Endothelial cell (in vitro differentiated cells): ENCODE measurements around the gene VSTM2L. TPM values are rescaled to one million over a fixed set of nuclear protein-coding genes. Genes with fewer than 3 reads are reported as not detected.

Source experiments
- DNase-seq: peaks from one replicate; pipeline ENCODE4 v3.0.0; 2021; ENCODE audit warnings: low spot score
- H3K27ac Mint-ChIP-seq: one replicate; pipeline ENCODE4 v1.8.0; 2021; ENCODE audit warnings: mixed read lengths, inconsistent platforms; ENCODE audit not compliant: unreplicated experiment
- H3K27me3 Mint-ChIP-seq: one replicate; pipeline ENCODE4 v1.8.0; 2021; ENCODE audit warnings: mild to moderate bottlenecking, moderate library complexity, mixed read lengths, inconsistent platforms; ENCODE audit not compliant: unreplicated experiment
- H3K36me3 Mint-ChIP-seq: one replicate; pipeline ENCODE4 v1.8.0; 2021; ENCODE audit warnings: mild to moderate bottlenecking, low read depth, mixed read lengths, inconsistent platforms; ENCODE audit not compliant: unreplicated experiment
- H3K4me1 Mint-ChIP-seq: one replicate; pipeline ENCODE4 v1.8.0; 2021; ENCODE audit warnings: mild to moderate bottlenecking, mixed read lengths, inconsistent platforms; ENCODE audit not compliant: unreplicated experiment
- H3K4me3 Mint-ChIP-seq: one replicate; pipeline ENCODE4 v1.8.0; 2021; ENCODE audit warnings: mild to moderate bottlenecking, mixed read lengths, inconsistent platforms; ENCODE audit not compliant: unreplicated experiment
- H3K9me3 Mint-ChIP-seq: one replicate; pipeline ENCODE4 v1.8.0; 2021; ENCODE audit warnings: mixed read lengths, inconsistent platforms; ENCODE audit not compliant: unreplicated experiment
- CTCF ChIP-seq: fragments of 200-600 bp; sonication (generic); IDR thresholded peaks from one replicate; pipeline ENCODE4 v1.5.0; 2021; ENCODE audit warnings: antibody characterized with exemption; ENCODE audit not compliant: unreplicated experiment
- total RNA-seq: library from RNA; stranded (reverse); fragmentation: NEBNext Ultra II Directional; extraction: Animal tissue kit (Norgen Biotek cat#: 25700); gene quantifications from one replicate; pipeline ENCODE4 v1.2.1, GENCODE V29; 2021; ENCODE audit not compliant: unreplicated experiment

Gene VSTM2L
- total RNA-seq, 1 donor from 2014 or later, result 1.6 TPM

- H3K27ac Mint-ChIP-seq, result no peak overlapping the region
- no peak for DNase-seq
- H3K36me3 Mint-ChIP-seq, result no peaks in the 10 kb centered on the region
- TF ChIP-seq CTCF, result no peak
- H3K9me3 Mint-ChIP-seq, result no peaks in the 10 kb centered on the region
- no peak overlapping the region for H3K4me3 Mint-ChIP-seq
- H3K4me1 Mint-ChIP-seq, result peaks cover 22% of the 10 kb centered on the region
- H3K27me3 Mint-ChIP-seq, result peaks cover 14% of the 10 kb centered on the region
Measured at GRCh38 chr20:37920270-37920669, 17.3 kb downstream of the VSTM2L start.

GRCh38 chr20:37920679-37921322 is 17.9 kb downstream of the VSTM2L start:
- Mint-ChIP-seq H3K9me3 (no peaks in the 10 kb centered on the region), H3K27me3 (peaks cover 14% of the 10 kb centered on the region), H3K36me3 (no peaks in the 10 kb centered on the region), H3K27ac (no peak overlapping the region), H3K4me3 (no peak overlapping the region), H3K4me1 (peaks cover 24% of the 10 kb centered on the region)
- no peak for DNase-seq
- TF ChIP-seq CTCF, result no peak

- Mint-ChIP-seq H3K4me3 (no peak overlapping the region), H3K9me3 (no peaks in the 10 kb centered on the region), H3K27me3 (peaks cover 11% of the 10 kb centered on the region), H3K27ac (no peak overlapping the region), H3K4me1 (peaks cover 21% of the 10 kb centered on the region), H3K36me3 (no peaks in the 10 kb centered on the region)
- no peak for TF ChIP-seq CTCF
- no peak for DNase-seq
Measured at GRCh38 chr20:37921341-37921929, 18.5 kb downstream of the VSTM2L start.

GRCh38 chr20:37922016-37922415 is 19.1 kb downstream of the VSTM2L start:
- no peak overlapping the region for H3K4me3 Mint-ChIP-seq
- H3K27me3 Mint-ChIP-seq, result peaks cover 9% of the 10 kb centered on the region
- no peak overlapping the region for H3K27ac Mint-ChIP-seq
- H3K9me3 Mint-ChIP-seq, result no peaks in the 10 kb centered on the region
- no peak for TF ChIP-seq CTCF
- H3K4me1 Mint-ChIP-seq, result peaks cover 16% of the 10 kb centered on the region
- no peak for DNase-seq
- H3K36me3 Mint-ChIP-seq, result no peaks in the 10 kb centered on the region

GRCh38 chr20:37925265-37926165 is 22.6 kb downstream of the VSTM2L start:
- H3K27ac Mint-ChIP-seq, result peak overlapping the region; percentile 39

More at GRCh38 chr20:37925265-37926165, 22.6 kb downstream of the VSTM2L start:
- H3K4me1 Mint-ChIP-seq, result peaks cover 9% of the 10 kb centered on the region
- DNase-seq, result no peak
- H3K36me3 Mint-ChIP-seq, result no peaks in the 10 kb centered on the region
- H3K9me3 Mint-ChIP-seq, result no peaks in the 10 kb centered on the region
- no peak for TF ChIP-seq CTCF
- peaks cover 10% of the 10 kb centered on the region for H3K27me3 Mint-ChIP-seq
- H3K4me3 Mint-ChIP-seq, result no peak overlapping the region
